ENCODE results near the gene FAM171A1.

- TF ChIP-seq, protein P1, sequence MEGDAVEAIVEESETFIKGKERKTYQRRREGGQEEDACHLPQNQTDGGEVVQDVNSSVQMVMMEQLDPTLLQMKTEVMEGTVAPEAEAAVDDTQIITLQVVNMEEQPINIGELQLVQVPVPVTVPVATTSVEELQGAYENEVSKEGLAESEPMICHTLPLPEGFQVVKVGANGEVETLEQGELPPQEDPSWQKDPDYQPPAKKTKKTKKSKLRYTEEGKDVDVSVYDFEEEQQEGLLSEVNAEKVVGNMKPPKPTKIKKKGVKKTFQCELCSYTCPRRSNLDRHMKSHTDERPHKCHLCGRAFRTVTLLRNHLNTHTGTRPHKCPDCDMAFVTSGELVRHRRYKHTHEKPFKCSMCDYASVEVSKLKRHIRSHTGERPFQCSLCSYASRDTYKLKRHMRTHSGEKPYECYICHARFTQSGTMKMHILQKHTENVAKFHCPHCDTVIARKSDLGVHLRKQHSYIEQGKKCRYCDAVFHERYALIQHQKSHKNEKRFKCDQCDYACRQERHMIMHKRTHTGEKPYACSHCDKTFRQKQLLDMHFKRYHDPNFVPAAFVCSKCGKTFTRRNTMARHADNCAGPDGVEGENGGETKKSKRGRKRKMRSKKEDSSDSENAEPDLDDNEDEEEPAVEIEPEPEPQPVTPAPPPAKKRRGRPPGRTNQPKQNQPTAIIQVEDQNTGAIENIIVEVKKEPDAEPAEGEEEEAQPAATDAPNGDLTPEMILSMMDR (IDR thresholded peaks at IDR 0.05; ENCODE audit: extremely low read depth in 1 of 2, insufficient read depth in 1 of 2, low read depth in 1 of 2, low read length in 2 of 2): no peak
- no peak for TF ChIP-seq EZH2 (IDR thresholded peaks at IDR 0.05; ENCODE audit: borderline replicate concordance, low read depth, low read length, severe bottlenecking)
- no peak for TF ChIP-seq MYC (IDR thresholded peaks at IDR 0.05; ENCODE audit: low read depth, low read length)
- TF ChIP-seq POLR2A (IDR thresholded peaks at IDR 0.05; ENCODE audit: low read depth, low read length): no peak
- TF ChIP-seq MAX (IDR thresholded peaks at IDR 0.05; ENCODE audit: insufficient read depth, insufficient read length): no peak
These were observed 103.6 kb downstream of the FAM171A1 start for GRCh38 chr10:15267496-15267895.

All from endothelial cell of umbilical vein (primary cell).